Stimulated activated memory B cell treated with anti-CD40 and anti-IgM and Interleukin-4, amounts not matched to agents 10 μg/mL and 1 μg/mL and 100 μg/mL, for 72 hours (primary cell): ENCODE results near the gene BMPR2.
"Not testable (repeated sequence)": the region's sequence is repeated elsewhere in the genome, so short reads cannot be mapped to it uniquely, and the experiment has no call there.

Experiments
- ATAC-seq: fragments of 150-1000 bp; cut with Tn5 transposase; 2 replicates; pipeline ENCODE4 v1.10.0; 2021
- H3K27ac Mint-ChIP-seq: one replicate; pipeline ENCODE4 v1.8.0; 2022; ENCODE audit warnings: mild to moderate bottlenecking, mixed read lengths
- H3K27me3 Mint-ChIP-seq: one replicate; pipeline ENCODE4 v1.8.0; 2022; ENCODE audit warnings: mixed read lengths
- H3K36me3 Mint-ChIP-seq: one replicate; pipeline ENCODE4 v1.8.0; 2022; ENCODE audit warnings: mixed read lengths
- H3K4me1 Mint-ChIP-seq: one replicate; pipeline ENCODE4 v1.8.0; 2022; ENCODE audit warnings: mixed read lengths
- H3K4me3 Mint-ChIP-seq: one replicate; pipeline ENCODE4 v1.8.0; 2022; ENCODE audit warnings: mild to moderate bottlenecking, moderate library complexity, mixed read lengths
- H3K9me3 Mint-ChIP-seq: one replicate; pipeline ENCODE4 v1.8.0; 2022; ENCODE audit warnings: mixed read lengths

The BMPR2 gene

DNA sequence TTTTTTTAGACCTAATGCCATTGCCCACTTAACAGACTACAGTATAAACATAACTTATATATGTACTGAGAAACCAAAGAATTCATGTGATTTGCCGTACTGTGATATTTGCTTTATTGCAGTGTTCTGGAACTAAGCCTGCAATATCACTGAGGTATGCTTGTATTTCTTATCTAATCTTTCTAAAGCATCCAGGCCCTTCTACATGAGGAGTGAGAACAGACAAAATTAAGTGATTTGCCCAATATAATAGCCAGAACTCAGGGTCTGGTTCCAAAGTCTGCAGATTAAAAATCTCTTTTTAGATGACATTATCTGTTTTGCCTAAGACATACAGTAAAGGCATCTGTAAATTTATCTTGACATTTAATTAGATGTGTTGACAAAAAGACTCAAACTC, 41.9 kb downstream of the BMPR2 start:
- Mint-ChIP-seq H3K27me3 (no peaks in the 10 kb centered on the region), H3K9me3 (no peaks in the 10 kb centered on the region), H3K4me1 (peaks cover 13% of the 10 kb centered on the region), H3K4me3 (no peak overlapping the region), H3K27ac (no peak overlapping the region), H3K36me3 (peaks cover 12% of the 10 kb centered on the region)
- no peak for ATAC-seq

DNA sequence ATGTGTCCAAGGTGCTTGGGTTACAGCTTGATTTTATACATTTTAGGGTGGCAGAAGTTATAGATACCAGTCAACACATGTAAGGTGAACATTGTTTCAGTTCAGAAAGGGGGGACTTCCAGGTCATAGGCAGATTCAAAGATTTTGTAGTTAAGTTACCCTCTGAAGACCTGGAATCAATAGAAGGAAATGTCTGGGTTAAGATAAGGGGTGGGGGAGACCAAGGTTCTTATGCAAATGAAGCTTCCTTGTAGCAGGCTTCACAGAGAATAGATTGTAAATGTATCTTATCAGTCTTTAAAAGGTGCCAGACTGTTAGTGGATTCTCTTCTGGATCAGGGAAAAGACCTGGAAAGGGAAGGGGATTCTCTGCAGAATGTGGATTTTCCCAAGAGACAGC, 42.4 kb downstream of the BMPR2 start:
- no peak for ATAC-seq

DNA sequence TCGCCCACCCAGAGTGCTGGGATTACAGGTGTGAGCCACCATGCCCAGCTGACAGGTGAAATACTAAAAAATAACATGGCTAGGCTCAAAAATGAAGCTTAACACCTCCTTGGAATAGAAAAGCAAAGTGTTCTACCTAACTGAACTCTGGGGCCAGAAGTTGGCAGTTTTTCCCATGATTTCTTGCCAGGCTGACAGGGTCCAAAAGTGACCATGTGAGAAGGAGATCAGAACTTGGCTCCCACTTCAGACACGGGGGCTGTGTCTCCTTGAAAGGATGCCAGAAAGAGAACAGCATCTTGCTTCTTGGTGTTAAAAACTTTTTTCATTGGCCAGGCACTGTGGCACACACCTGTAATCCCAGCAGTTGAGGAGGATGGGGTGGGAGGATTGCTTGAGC, 47.0 kb downstream of the BMPR2 start:
- Mint-ChIP-seq H3K27me3 (no peaks in the 10 kb centered on the region), H3K27ac (no peak overlapping the region), H3K4me3 (no peak overlapping the region), H3K9me3 (peaks cover 5% of the 10 kb centered on the region), H3K36me3 (peaks cover 17% of the 10 kb centered on the region), H3K4me1 (peaks cover 15% of the 10 kb centered on the region)
- ATAC-seq, result no peak

More for the DNA sequence above, 42.4 kb downstream of the BMPR2 start:
- no peaks in the 10 kb centered on the region for H3K9me3 Mint-ChIP-seq
- H3K36me3 Mint-ChIP-seq, result peaks cover 12% of the 10 kb centered on the region
- H3K27me3 Mint-ChIP-seq, result no peaks in the 10 kb centered on the region
- no peak overlapping the region for H3K27ac Mint-ChIP-seq
- peaks cover 13% of the 10 kb centered on the region for H3K4me1 Mint-ChIP-seq
- H3K4me3 Mint-ChIP-seq, result no peak overlapping the region

DNA sequence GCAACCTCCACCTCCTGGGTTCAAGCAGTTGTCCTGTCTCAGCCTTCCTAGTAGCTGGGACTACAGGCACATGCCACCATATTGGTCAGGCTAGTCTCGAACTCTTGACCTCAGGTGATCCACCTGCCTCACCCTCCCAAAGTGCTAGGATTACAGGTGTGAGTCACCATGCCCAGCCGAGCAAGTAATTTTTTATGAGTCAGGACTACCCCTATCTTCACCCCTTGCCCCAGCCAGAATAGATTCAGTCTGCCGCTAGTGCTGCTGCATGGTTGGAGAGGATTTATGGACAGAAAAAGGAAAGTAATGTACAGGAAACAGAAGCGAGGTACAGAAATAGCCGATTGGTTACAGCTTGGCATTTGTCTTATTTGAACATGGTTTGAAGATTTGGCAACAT, 48.9 kb downstream of the BMPR2 start:
- no peak for ATAC-seq
- no peak overlapping the region for H3K27ac Mint-ChIP-seq
- peaks cover 33% of the 10 kb centered on the region for H3K36me3 Mint-ChIP-seq
- peaks cover 13% of the 10 kb centered on the region for H3K9me3 Mint-ChIP-seq
- peaks cover 9% of the 10 kb centered on the region for H3K4me1 Mint-ChIP-seq
- H3K4me3 Mint-ChIP-seq, result no peak overlapping the region
- H3K27me3 Mint-ChIP-seq, result no peaks in the 10 kb centered on the region

DNA sequence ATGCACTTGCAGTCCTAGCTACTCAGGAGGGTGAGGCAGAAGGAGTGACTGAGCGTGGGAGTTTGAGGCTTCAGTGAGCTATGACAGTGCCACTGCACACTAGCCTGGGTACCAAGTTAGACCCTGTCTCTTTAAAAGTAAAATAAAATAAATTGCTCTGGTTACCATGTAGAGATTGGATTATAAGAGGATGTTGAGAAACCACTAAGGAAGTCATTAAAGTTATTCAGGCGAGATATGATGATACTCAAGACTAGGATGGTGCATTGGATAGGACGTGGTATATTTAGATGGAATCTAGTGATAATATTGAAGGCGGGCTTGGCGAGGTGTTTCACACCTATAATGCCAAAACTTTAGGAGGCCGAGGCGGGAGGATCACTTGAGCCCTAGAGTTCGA, 50.6 kb downstream of the BMPR2 start:
- H3K36me3 Mint-ChIP-seq, result peaks cover 33% of the 10 kb centered on the region
- no peaks in the 10 kb centered on the region for H3K27me3 Mint-ChIP-seq
- peaks cover 9% of the 10 kb centered on the region for H3K4me1 Mint-ChIP-seq
- H3K27ac Mint-ChIP-seq, result no peak overlapping the region
- no peak overlapping the region for H3K4me3 Mint-ChIP-seq
- no peak for ATAC-seq
- peaks cover 13% of the 10 kb centered on the region for H3K9me3 Mint-ChIP-seq

DNA sequence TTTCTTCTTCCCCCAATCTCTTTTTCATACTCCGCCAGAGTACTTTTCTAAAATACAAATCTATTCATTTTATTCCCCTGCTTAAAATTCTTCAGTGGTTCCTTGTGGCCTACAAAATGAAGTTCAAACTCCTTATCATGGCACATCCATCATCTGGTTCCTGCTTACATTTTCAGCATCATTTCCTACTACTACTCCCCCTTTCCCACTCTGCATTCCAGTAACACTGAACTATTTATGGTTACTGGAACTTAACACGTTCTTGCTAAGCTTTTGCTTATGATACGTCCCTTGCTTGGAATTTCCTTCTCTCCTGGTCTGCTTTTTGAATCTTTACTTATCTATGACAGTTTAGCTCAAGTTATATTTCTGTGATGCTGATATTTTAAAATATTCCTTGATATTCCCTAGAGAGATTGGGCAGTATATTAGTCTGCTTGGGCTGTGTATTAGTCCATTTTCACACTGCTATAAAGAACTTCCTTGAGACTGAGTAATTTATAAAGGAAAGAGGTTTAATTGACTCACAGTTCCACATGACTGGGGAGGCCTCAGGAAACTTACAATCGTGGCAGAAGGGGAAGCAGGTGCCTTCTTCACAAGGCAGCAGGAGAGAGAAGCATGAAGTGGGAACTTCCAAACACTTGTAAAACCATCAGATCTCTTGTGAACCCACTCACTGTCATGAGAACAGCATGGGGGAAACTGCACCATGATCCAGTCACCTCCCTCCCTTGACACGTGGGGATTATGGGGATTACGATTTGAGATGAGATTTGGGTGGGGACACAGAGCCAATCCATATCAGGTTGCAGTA, 53.2 kb downstream of the BMPR2 start:
- ATAC-seq, result no peak
- Mint-ChIP-seq H3K4me3 (no peak overlapping the region), H3K4me1 (peaks cover 9% of the 10 kb centered on the region), H3K27me3 (no peaks in the 10 kb centered on the region), H3K27ac (no peak overlapping the region), H3K9me3 (peaks cover 13% of the 10 kb centered on the region), H3K36me3 (peaks cover 27% of the 10 kb centered on the region)

DNA sequence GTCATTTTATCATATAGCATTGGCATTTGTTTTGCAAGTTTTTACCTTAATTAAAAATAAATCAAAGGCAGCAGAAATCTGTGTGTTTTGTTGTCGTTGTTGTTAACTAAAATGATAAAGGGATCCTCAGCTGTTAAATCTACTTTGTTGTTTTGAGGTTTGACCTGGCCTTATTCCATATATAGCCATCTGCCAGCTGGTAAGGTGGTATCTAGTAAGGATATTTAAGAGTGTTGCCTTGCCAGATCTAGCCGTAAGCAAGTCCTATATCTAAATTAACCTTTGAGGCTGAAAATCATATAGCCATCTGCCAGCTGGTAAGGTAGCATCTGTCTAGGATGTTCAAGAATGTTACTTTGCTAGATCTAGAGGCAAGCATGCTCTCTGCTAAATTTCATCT, 56.6 kb downstream of the BMPR2 start:
- H3K27me3 Mint-ChIP-seq, result no peaks in the 10 kb centered on the region
- H3K4me3 Mint-ChIP-seq, result no peak overlapping the region
- H3K9me3 Mint-ChIP-seq, result peaks cover 10% of the 10 kb centered on the region
- ATAC-seq, result no peak
- H3K36me3 Mint-ChIP-seq, result peaks cover 19% of the 10 kb centered on the region
- no peak overlapping the region for H3K27ac Mint-ChIP-seq
- H3K4me1 Mint-ChIP-seq, result no peaks in the 10 kb centered on the region

DNA sequence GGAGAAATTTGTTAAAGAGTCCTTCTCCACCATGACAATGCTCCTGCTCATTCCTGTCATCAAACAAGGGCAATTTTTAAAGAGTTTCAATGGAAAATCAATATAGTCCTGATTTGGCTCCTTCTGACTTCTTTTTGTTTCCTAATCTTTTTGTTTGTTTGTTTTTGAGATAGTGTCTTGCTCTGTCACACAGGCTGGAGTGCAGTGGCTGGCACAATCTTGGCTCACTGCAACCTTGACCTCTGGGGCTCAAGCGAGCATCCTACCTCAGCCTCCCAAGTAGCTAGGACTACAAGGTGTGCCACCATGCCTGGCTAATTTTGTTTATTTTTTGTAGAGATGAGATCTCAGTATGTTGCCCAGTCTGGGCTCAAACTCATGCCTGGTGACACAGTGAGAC, 58.3 kb downstream of the BMPR2 start:
- H3K27me3 Mint-ChIP-seq, result no peaks in the 10 kb centered on the region
- H3K4me1 Mint-ChIP-seq, result no peaks in the 10 kb centered on the region
- peaks cover 5% of the 10 kb centered on the region for H3K36me3 Mint-ChIP-seq
- peaks cover under 1% of the 10 kb centered on the region for H3K9me3 Mint-ChIP-seq
- ATAC-seq, result no peak
- no peak overlapping the region for H3K27ac Mint-ChIP-seq
- no peak overlapping the region for H3K4me3 Mint-ChIP-seq

DNA sequence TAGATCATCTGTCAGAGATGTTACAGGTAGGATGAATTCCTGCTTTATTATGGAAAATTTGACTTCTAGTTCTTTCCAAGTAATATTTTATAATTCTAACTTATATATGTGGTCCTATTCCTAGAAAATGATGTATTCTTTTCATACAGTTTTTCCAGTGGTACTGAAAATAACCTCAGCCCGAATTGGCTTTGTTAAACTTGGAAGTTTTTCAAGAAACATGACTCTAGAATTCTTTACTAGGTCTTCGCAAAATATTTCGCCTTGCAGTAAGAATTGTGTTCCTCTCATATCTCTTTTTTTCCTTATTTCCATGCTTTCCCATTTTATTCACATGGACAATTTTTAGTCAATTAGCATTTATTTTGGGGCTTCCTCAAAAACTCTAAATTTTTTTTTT, 60.5 kb downstream of the BMPR2 start:
- Mint-ChIP-seq H3K27ac (no peak overlapping the region), H3K4me3 (no peak overlapping the region), H3K27me3 (no peaks in the 10 kb centered on the region), H3K4me1 (no peaks in the 10 kb centered on the region), H3K36me3 (peaks cover 5% of the 10 kb centered on the region), H3K9me3 (no peaks in the 10 kb centered on the region)
- no peak for ATAC-seq

DNA sequence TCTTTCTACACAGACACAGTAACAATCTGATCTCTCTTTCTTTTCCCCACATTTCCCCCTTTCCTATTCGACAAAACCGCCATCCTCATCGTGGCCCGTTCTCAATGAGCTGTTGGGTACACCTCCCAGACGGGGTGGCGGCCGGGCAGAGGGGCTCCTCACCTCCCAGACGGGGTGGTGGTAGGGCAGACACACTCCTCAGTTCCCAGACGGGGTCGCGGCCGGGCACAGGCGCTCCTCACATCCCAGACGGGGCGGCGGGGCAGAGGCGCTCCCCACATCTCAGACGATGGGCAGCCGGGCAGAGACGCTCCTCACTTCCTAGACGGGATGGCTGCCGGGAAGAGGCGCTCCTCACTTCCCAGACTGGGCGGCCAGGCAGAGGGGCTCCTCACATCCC, 64.0 kb downstream of the BMPR2 start:
- not testable (repeated sequence) for H3K27me3 Mint-ChIP-seq, H3K4me1 Mint-ChIP-seq, ATAC-seq

DNA sequence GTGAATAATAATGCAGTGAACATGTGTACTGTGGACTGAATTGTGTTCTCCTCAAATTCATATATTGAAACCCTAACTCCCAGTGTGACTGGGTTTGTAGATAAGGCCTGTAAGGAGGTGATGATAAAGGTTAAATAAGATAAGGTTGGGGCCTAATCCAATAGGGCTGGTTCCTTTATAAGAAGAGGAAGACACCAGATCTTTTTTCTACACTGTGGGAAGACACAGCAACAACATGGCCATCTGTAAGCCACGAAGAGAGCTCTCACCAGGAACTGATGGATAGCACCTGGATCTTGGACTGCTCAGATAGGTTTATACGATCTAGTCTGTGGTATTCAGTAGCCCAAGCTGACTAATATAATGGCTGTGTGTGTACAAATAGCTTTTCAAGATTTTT, 66.8 kb downstream of the BMPR2 start:
- no peak for ATAC-seq
- peaks cover 8% of the 10 kb centered on the region for H3K4me1 Mint-ChIP-seq
- peaks cover 18% of the 10 kb centered on the region for H3K36me3 Mint-ChIP-seq
- no peak overlapping the region for H3K4me3 Mint-ChIP-seq
- no peak overlapping the region for H3K27ac Mint-ChIP-seq
- H3K27me3 Mint-ChIP-seq, result no peaks in the 10 kb centered on the region
- H3K9me3 Mint-ChIP-seq, result no peaks in the 10 kb centered on the region

More for the DNA sequence above, 64.0 kb downstream of the BMPR2 start:
- H3K36me3 Mint-ChIP-seq, result peaks cover 18% of the 10 kb centered on the region
- H3K9me3 Mint-ChIP-seq, H3K4me3 Mint-ChIP-seq, H3K27ac Mint-ChIP-seq: not testable (repeated sequence)

DNA sequence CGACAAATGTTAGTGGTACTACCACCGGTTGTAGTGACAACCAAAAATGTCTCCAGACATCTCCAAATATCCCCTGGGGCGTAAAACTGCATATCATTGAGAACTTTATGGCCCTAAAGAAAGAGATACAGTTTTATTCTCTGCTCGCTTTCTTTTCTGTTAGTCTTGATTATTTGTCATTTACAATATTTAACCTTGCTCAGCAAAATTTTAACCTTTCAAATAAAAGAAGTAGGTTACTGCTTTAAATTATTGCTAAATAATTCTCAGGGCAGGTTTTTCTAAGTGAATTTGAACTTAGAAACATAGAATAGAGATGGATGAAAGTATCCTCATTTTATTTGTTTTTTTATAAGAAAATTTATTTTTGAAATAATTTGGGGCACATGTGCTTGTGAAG, 67.9 kb downstream of the BMPR2 start:
- Mint-ChIP-seq H3K27ac (no peak overlapping the region), H3K27me3 (no peaks in the 10 kb centered on the region), H3K9me3 (peaks cover 3% of the 10 kb centered on the region), H3K4me3 (no peak overlapping the region), H3K4me1 (peaks cover 8% of the 10 kb centered on the region), H3K36me3 (peaks cover 24% of the 10 kb centered on the region)
- ATAC-seq, result no peak

DNA sequence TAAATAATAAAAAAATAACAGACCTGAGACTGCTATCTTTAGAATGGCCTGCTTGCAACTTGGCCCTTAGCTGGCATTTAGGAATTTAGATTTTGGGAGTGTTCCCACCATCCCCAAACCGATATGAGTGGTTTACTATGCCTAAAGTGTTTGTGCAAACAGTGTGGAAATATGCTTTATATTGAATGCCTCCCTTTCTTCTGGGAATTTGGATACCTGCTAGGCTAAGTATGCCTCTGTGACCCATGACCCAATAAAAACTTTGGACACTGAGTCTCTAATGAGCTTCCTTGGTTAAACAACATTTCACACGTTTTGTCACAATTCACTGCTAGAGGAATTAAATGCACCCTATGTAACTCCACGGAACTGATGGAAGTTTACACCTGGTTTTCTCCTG, 73.2 kb downstream of the BMPR2 start:
- Mint-ChIP-seq H3K27me3 (no peaks in the 10 kb centered on the region), H3K36me3 (peaks cover 17% of the 10 kb centered on the region), H3K4me3 (no peak overlapping the region), H3K27ac (no peak overlapping the region), H3K9me3 (peaks cover 3% of the 10 kb centered on the region), H3K4me1 (peaks cover 10% of the 10 kb centered on the region)
- no peak for ATAC-seq

DNA sequence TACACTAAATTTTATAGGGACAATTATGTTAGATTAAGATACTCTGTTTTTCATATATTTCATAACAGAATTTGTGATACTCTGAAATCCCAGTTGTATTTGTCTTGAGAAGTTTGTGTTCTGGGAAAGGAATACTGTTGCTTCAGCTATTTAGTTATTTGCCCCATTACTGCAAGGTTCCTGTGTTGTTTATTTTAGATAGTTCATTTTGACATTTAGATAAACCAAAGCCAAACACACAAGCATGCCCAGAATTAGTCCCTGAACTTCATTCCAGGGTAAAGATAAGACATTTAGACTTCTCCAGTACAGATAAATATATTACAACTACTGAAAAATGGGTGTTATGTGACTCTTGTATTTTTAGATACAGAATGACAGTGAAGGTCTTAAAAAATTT, 74.7 kb downstream of the BMPR2 start:
- Mint-ChIP-seq H3K27ac (no peak overlapping the region), H3K36me3 (peaks cover 17% of the 10 kb centered on the region), H3K27me3 (no peaks in the 10 kb centered on the region), H3K4me1 (peaks cover 10% of the 10 kb centered on the region), H3K9me3 (peaks cover 3% of the 10 kb centered on the region), H3K4me3 (no peak overlapping the region)
- no peak for ATAC-seq

DNA sequence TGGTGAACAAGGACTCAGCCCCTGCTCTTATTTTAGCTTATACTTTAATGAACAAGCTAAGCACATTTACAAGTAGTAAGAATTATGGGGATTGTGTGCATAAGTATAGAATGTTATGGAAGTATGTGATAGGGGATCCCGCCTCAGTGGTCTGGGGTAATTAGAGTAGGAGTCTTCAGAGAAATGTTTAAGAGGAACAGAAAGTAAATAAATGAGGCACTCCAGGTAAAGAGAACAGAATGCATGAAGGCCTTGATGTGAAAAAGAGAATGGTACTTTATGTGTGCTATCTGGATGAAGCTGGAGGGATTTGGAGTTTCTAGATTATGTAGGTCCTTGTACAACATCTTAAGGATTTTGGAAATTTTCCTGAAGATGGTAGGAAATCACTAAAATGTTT, 76.6 kb downstream of the BMPR2 start:
- H3K27ac Mint-ChIP-seq, result no peak overlapping the region
- H3K27me3 Mint-ChIP-seq, result no peaks in the 10 kb centered on the region
- H3K9me3 Mint-ChIP-seq, result peaks cover 3% of the 10 kb centered on the region
- H3K4me1 Mint-ChIP-seq, result peaks cover 10% of the 10 kb centered on the region
- H3K36me3 Mint-ChIP-seq, result peaks cover 28% of the 10 kb centered on the region
- no peak for ATAC-seq
- no peak overlapping the region for H3K4me3 Mint-ChIP-seq

DNA sequence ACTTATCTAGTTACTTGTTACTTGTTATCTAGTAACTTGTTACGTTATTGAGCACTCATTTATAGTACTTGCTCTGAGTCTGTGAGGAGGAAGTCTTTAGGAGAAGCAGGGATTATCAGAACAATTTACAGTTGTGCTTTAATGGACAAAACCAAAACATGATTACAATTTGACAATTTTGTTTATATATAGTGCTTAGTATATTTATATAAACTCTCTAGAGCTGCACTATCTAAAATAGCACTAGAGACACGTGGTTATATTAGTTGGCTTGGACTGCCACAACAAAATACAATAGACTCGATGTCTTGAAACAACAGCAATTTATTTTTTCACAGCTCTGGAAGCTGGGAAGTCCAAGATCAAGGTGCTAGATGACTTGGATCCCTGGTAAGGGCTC, 78.4 kb downstream of the BMPR2 start:
- H3K9me3 Mint-ChIP-seq, result peaks cover 1% of the 10 kb centered on the region
- H3K4me1 Mint-ChIP-seq, result peaks cover 10% of the 10 kb centered on the region
- H3K27me3 Mint-ChIP-seq, result no peaks in the 10 kb centered on the region
- H3K27ac Mint-ChIP-seq, result no peak overlapping the region
- ATAC-seq, result no peak
- H3K4me3 Mint-ChIP-seq, result no peak overlapping the region
- peaks cover 21% of the 10 kb centered on the region for H3K36me3 Mint-ChIP-seq
